Measurements from ENCODE around the gene DTD2.

DNA sequence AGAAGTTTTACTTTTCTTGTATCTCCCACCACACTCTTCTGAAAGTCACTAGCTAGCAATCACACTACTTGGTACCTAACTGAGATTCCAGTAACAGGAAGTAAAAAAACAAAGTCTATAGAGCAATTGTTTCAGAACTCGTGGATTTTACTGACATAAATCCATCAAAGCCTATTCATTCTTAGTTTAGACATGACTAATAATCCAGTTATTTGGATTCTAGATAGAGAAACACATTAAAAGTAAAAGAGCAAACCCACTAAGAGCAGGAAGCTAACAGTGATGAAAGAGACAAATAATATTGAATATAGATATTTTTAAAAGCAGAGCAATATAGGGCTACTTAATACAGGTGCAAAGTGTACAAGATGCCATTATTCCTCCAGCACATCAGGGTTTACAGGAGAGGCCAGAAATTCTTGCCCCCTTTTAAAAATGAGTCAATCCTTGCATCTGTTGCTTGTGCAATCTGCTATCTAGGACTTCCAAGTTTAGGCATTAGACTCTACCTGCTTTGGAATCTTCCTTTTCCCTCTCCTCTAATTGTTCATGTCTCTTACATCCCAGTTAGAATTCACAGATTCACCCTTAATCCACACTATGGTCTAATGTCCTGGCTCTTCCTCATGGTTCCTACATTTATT is 43.0 kb downstream of the DTD2 start:
- no peak for TF ChIP-seq FOXP2 (optimal IDR thresholded peaks at IDR 0.05; ENCODE audit: borderline replicate concordance, extremely low read depth, extremely low read length, insufficient read depth)
- TF ChIP-seq, protein P1, sequence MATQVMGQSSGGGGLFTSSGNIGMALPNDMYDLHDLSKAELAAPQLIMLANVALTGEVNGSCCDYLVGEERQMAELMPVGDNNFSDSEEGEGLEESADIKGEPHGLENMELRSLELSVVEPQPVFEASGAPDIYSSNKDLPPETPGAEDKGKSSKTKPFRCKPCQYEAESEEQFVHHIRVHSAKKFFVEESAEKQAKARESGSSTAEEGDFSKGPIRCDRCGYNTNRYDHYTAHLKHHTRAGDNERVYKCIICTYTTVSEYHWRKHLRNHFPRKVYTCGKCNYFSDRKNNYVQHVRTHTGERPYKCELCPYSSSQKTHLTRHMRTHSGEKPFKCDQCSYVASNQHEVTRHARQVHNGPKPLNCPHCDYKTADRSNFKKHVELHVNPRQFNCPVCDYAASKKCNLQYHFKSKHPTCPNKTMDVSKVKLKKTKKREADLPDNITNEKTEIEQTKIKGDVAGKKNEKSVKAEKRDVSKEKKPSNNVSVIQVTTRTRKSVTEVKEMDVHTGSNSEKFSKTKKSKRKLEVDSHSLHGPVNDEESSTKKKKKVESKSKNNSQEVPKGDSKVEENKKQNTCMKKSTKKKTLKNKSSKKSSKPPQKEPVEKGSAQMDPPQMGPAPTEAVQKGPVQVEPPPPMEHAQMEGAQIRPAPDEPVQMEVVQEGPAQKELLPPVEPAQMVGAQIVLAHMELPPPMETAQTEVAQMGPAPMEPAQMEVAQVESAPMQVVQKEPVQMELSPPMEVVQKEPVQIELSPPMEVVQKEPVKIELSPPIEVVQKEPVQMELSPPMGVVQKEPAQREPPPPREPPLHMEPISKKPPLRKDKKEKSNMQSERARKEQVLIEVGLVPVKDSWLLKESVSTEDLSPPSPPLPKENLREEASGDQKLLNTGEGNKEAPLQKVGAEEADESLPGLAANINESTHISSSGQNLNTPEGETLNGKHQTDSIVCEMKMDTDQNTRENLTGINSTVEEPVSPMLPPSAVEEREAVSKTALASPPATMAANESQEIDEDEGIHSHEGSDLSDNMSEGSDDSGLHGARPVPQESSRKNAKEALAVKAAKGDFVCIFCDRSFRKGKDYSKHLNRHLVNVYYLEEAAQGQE (IDR thresholded peaks at IDR 0.05; ENCODE audit: insufficient read depth in 1 of 2, low read depth in 2 of 2, low read length in 2 of 2): no peak
- no peak for TF ChIP-seq TAF1 (IDR thresholded peaks at IDR 0.05; ENCODE audit: borderline replicate concordance, insufficient read depth, low read length)

Measured in PFSK-1 (cell line).